GM03348 (cell line): ENCODE results near the gene SMG7.

Experiments used
- DNase-seq: peaks from one replicate; pipeline ENCODE4 v3.0.0; 2012; ENCODE audit warnings: low spot score

The SMG7 gene

GRCh38 chr1:183562701-183563100 is 90.4 kb downstream of the SMG7 start:
- no peak for DNase-seq

GRCh38 chr1:183565261-183565660 is 93.0 kb downstream of the SMG7 start:
- no peak for DNase-seq

GRCh38 chr1:183566026-183566425 is 93.7 kb downstream of the SMG7 start:
- DNase-seq, result no peak

GRCh38 chr1:183567584-183567983 is 95.3 kb downstream of the SMG7 start:
- peak; percentile 24 for DNase-seq

GRCh38 chr1:183568176-183569021 is 96.1 kb downstream of the SMG7 start:
- DNase-seq, result no peak

GRCh38 chr1:183569141-183569540 is 96.8 kb downstream of the SMG7 start:
- no peak for DNase-seq

GRCh38 chr1:183569801-183570200 is 97.5 kb downstream of the SMG7 start:
- no peak for DNase-seq

- DNase-seq, result no peak
Observed at GRCh38 chr1:183570451-183570850, 98.2 kb downstream of the SMG7 start.

- no peak for DNase-seq
Observed at GRCh38 chr1:183571678-183572268, 99.5 kb downstream of the SMG7 start.

GRCh38 chr1:183572721-183573120 is 100.4 kb downstream of the SMG7 start:
- no peak for DNase-seq

- no peak for DNase-seq
Observed at GRCh38 chr1:183575606-183576005, 103.3 kb downstream of the SMG7 start.

- no peak for DNase-seq
Observed at GRCh38 chr1:183576537-183576936, 104.2 kb downstream of the SMG7 start.

GRCh38 chr1:183577897-183578465 is 105.7 kb downstream of the SMG7 start:
- no peak for DNase-seq

- DNase-seq, result no peak
Observed at GRCh38 chr1:183578856-183579255, 106.6 kb downstream of the SMG7 start.

- DNase-seq, result no peak
Observed at GRCh38 chr1:183580281-183580682, 108.0 kb downstream of the SMG7 start.

- no peak for DNase-seq
Observed at GRCh38 chr1:183582021-183582713, 109.9 kb downstream of the SMG7 start.

GRCh38 chr1:183583466-183583865 is 111.2 kb downstream of the SMG7 start:
- peak; percentile 39 for DNase-seq

- DNase-seq, result no peak
Observed at GRCh38 chr1:183584147-183584546, 111.8 kb downstream of the SMG7 start.

GRCh38 chr1:183585038-183585437 is 112.7 kb downstream of the SMG7 start:
- DNase-seq, result no peak

- DNase-seq, result no peak
Observed at GRCh38 chr1:183586455-183586854, 114.2 kb downstream of the SMG7 start.

- no peak for DNase-seq
Observed at GRCh38 chr1:183586926-183587325, 114.6 kb downstream of the SMG7 start.

- DNase-seq, result no peak
Observed at GRCh38 chr1:183588827-183589226, 116.5 kb downstream of the SMG7 start.

- DNase-seq, result no peak
Observed at GRCh38 chr1:183589384-183589783, 117.1 kb downstream of the SMG7 start.
